ENCODE measurements around the gene SPOCK3.

DNA sequence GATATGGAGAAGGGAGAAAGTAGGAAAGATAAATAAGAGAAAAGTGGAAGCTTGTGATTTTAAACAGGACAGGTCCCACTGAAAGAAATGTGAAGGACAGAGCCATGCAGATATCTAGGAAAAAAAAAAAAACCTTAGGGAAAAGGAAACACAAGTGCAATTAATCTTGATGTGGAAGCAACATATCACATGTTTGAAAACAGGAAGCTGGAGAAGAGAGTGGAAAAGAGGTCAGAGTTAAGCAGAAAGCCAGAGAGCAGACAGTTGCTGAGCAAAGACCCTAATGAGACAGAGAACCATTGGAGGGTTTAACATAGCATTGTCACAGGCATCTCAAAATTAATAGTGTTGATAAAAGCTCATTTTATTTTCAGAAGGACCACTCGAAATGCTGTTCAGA is 89.7 kb downstream of the SPOCK3 start:
- TF ChIP-seq, protein P1, sequence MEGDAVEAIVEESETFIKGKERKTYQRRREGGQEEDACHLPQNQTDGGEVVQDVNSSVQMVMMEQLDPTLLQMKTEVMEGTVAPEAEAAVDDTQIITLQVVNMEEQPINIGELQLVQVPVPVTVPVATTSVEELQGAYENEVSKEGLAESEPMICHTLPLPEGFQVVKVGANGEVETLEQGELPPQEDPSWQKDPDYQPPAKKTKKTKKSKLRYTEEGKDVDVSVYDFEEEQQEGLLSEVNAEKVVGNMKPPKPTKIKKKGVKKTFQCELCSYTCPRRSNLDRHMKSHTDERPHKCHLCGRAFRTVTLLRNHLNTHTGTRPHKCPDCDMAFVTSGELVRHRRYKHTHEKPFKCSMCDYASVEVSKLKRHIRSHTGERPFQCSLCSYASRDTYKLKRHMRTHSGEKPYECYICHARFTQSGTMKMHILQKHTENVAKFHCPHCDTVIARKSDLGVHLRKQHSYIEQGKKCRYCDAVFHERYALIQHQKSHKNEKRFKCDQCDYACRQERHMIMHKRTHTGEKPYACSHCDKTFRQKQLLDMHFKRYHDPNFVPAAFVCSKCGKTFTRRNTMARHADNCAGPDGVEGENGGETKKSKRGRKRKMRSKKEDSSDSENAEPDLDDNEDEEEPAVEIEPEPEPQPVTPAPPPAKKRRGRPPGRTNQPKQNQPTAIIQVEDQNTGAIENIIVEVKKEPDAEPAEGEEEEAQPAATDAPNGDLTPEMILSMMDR (IDR thresholded peaks at IDR 0.05) = no peak
- TF ChIP-seq POLR2A (IDR thresholded peaks at IDR 0.05) = no peak
